ENCODE results near the gene OR2T29. TPM values are rescaled to one million over a fixed set of nuclear protein-coding genes. Genes with fewer than 3 reads are reported as not detected.

The OR2T29 gene
- total and polyA plus RNA-seq, 2 experiments from 2014 or later: not detected

- TF ChIP-seq ETS1 (IDR thresholded peaks at IDR 0.05): no peak
- no peak for TF ChIP-seq JUNB (IDR thresholded peaks at IDR 0.05; ENCODE audit: unreplicated experiment)
- no peak for TF ChIP-seq NANOG (IDR thresholded peaks at IDR 0.05; ENCODE audit: borderline replicate concordance)
- no peak for TF ChIP-seq EZH2phosphoT487 (IDR thresholded peaks at IDR 0.05; ENCODE audit: unreplicated experiment)
- no peak for TF ChIP-seq POLR2AphosphoS5 (IDR thresholded peaks at IDR 0.05; ENCODE audit: low read depth)
- no peak for TF ChIP-seq CREB1 (CRISPR knock-in tag; IDR thresholded peaks at IDR 0.05; ENCODE audit: low read depth)
- no peak for TF ChIP-seq STAT1 (IDR thresholded peaks at IDR 0.05; ENCODE audit: unreplicated experiment)
- TF ChIP-seq ZNF114 (CRISPR knock-in tag; IDR thresholded peaks at IDR 0.05): no peak
Observed at GRCh38 chr1:248589334-248589733, 26.8 kb upstream of the OR2T29 start (continued).

- Mint-ChIP-seq H3K36me3 (ENCODE audit: low read depth) (peaks cover 8% of the 10 kb centered on the region; the same call in 2 of the 3 replicates), H3K27me3 (ENCODE audit: insufficient read depth, low read depth, poor library complexity) (no peaks in the 10 kb centered on the region), H3K9me3 (peaks cover 86% of the 10 kb centered on the region), H3K4me1 (no peaks in the 10 kb centered on the region), H3K4me3 (no peak overlapping the region), H3K27ac (no peak overlapping the region)
- no peaks in the 10 kb centered on the region for H3K27me3 ChIP-seq (ENCODE audit: insufficient read depth)
- H4K20me1 ChIP-seq (replicated peaks; ENCODE audit: insufficient read depth): no peaks in the 10 kb centered on the region
- no peak for ATAC-seq
- H3F3A ChIP-seq (replicated peaks; ENCODE audit: low read depth): no peaks in the 10 kb centered on the region
- H3K9me2 ChIP-seq (ENCODE audit: insufficient read depth): no peaks in the 10 kb centered on the region
- no peak overlapping the region for H2AFZ ChIP-seq
- H3K79me2 ChIP-seq (replicated peaks; ENCODE audit: insufficient read depth): no peaks in the 10 kb centered on the region
- 0 out of 2 replicates have a peak, but pooled peaks cover 6% of the 10 kb centered on the region for H3K36me3 ChIP-seq (ENCODE audit: insufficient read depth)
- H3K4me1 ChIP-seq (ENCODE audit: insufficient read depth): no peaks in the 10 kb centered on the region
- H3K27ac ChIP-seq (ENCODE audit: low read depth): no peak overlapping the region
- no peak overlapping the region for H3K4me3 ChIP-seq
- no peak overlapping the region for H3K4me2 ChIP-seq
- DNase-seq (ENCODE audit: low spot score): no peak
- TF ChIP-seq CREB1 (CRISPR knock-in tag; IDR thresholded peaks at IDR 0.05; ENCODE audit: low read depth): no peak
- TF ChIP-seq ZNF331 (CRISPR knock-in tag; IDR thresholded peaks at IDR 0.05; ENCODE audit: low read depth): no peak
- TF ChIP-seq ZNF462 (CRISPR knock-in tag; IDR thresholded peaks at IDR 0.05): no peak
- no peak for TF ChIP-seq ETS1 (IDR thresholded peaks at IDR 0.05)
- no peak for TF ChIP-seq REST (IDR thresholded peaks at IDR 0.05; ENCODE audit: unreplicated experiment)
- no peak for TF ChIP-seq CTCF (conservative IDR thresholded peaks at IDR 0.05; ENCODE audit: low read depth in 2 of 2)
- no peak for TF ChIP-seq NANOG (IDR thresholded peaks at IDR 0.05; ENCODE audit: borderline replicate concordance)
Observed at GRCh38 chr1:248585266-248585665, 22.7 kb upstream of the OR2T29 start.

Measured in GM23338 (cell line).